ENCODE results near the gene CHD6.

Gene CHD6

DNA sequence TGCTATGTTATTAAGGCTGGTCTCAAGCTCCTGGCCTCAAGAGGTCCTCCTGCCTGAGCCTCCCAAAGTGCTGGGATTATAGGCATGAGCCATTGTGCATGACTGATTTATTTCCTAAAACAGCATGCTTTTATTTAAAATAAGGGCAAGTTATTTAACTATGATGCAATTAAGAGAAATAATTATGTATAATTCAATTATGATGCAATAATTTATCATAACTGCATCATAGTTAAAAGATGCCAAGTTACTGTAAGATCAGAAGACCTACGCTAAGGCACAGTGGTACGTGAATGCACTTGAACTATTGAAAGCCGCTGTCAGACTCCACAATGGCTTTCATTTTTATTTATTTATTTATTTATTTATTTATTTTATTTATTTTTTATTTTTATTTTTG is 227.3 kb downstream of the CHD6 start:
- DNase-seq = no peak

DNA sequence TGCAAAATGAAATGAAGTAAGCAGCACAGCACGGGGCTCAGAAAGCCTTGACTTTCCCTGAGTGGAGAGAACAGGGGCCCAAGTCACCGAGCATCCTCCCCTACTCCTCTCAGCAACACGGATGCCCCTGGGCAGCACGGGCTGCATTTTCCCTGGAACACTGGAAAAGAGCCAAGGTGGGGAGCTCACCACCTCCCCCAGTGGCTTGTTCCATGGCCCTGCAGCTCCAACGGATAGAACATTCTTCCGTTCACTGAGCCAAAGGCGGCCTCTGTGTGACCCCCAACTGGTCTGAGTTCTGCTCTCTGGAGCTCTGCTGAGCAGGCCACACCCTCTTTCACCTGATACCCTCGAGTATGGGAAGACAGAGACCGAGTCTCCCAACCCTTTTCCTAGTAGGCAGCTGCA is 230.7 kb downstream of the CHD6 start:
- no peak for DNase-seq

DNA sequence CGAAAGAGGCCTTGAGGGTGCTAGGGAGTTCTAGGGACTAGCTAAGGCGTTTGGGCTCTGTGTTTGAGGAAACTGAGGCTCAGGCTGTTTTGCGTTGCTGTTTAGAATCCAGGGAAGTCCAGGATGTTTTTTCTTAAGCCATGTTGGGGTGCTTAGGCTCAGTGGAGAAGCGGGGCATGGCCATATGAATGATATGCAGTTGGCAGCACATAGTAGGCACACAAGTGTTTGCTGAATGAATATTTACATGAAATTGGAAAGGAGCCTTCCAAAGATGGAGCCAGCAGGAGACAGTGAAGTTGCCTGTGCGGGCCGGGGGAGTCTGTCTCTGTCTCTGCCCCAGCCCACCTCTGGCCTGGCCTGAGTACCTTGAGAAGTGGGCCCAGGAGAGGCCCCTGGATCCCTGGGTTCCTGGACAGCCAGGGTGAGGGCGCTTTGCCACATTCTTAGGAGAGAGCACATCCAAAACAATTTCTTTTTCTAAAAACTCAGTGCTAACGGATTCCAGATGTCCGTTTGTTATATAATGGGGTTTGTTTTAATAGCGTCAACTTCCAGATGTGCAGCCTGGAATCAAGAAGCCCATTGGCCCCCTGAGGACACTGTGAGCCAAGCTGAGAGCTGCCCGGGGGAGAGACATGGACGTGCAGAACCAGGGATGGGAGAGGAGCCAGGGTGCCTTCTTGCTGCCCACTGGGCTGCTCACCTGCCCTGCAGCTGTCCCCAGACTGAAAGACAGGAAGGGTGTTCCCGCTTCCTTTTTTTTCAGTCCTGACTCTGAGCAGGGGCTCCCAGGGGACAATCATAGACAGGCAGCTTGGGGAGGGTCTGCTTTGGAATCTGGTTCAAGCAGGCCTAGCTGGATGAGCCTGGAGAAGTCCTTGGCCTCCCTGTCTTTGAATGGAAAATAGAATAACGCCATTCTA is 231.4 kb downstream of the CHD6 start:
- DNase-seq = no peak

DNA sequence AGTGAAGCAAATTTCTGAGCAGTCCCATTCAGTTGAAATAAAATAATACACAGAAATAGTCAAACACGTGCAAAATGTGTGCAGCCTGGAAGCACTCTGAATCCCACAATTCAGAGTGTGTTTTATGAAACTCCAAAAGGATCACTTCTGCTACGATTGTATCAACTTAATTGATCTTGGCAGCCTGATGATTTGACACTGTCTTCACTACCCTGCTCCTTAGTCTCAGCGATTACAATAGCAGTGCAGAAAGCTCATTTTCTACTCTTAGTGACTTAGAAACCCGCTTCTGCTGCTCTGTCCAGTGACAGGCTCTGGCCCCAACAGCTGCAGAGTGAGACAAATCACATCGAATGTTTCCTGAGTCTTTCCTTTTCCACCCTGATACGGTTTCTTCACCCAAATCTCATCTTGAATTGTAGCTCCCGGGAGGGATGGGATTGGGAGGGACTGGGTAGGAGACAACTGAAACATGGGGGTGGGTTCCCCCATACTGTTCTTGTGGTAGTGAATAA is 235.3 kb downstream of the CHD6 start:
- DNase-seq = no peak

DNA sequence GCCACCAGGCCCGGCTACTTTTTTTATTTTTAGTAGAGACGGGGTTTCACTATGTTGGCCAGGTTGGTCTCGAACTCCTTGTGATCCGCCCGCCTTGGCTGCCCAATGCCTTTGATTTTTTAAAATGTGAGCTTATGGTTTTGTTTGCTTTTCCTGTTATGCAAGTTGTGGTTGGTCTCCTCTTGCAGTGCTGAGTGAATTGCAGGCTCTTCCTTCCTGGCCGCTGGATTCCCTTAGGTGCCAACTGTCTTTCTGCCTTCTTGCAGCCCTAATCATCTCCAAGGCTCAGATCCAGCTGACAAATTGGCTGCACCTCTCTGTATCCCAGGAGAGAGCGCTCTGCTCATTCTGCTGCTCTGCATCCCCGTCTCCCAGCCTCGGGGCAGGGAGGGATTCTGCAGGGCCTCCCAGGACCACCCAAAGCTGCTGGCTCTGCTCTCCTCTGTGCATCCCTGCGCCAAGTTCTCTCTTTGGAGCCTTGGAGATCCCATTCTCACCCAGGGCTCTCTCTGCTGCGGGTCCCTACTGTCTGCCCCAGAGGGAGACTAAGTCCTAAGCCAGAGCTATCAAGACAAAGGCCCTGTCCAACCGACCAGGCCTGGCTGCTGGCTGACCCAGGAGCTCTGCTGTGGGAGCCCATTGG is 237.5 kb downstream of the CHD6 start:
- DNase-seq = no peak

DNA sequence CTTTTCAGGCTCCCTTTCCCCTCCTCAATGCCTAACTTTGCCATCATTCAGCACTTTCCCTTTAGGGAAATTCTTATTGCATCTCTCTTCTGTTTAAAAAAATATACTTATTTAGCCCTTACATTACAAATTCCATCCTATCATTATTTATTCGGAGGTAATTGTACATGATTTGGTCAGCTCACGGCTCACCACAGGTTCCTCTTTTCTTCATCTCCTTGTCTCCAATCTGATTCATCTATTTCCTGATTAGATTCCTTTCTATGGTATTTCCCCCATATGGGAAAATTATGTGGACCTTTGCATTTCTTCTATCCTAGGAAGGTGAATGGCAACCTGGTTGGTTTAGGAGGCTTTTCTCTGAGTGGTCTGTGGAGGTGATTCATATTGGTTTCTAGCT is 238.6 kb downstream of the CHD6 start:
- DNase-seq = no peak

DNA sequence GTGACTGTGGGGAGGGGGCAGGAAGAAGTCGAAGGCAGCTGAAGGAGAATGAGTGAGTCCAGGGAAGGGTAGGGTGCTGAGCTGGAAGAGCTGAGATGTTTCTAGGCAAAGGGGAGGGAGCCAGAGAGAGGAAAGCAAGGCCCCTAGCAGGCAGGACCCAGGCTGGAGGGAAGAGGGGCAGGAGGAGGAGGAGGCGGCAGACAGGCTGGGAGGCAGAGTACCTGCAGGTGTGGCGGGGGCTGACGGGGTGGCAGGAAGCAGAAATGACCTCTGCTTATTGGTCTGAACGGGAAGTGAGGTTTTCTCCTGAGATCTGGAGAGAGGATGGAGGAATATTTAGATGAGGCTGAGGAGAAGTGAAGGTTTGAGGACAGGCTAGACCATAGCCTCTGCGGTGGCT is 240.9 kb downstream of the CHD6 start:
- DNase-seq = no peak

DNA sequence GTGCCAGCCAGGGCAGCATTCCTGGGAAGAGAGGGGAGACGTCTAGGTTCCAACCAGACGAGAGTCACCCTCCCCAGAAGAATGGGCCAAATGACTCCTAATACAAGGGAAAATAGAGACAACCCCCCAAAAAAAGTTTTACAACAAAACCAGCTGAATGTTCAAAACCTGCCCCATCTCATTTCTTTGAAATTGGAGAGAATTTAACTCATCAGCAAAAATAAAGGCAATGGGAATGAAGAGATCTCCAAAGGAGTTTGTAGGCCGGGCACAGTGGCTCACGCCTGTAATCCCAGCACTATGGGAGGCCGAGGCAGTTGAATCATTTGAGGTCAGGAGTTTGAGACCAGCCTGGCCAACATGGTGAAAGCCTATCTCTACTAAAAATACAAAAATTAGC is 241.8 kb downstream of the CHD6 start:
- no peak for DNase-seq

DNA sequence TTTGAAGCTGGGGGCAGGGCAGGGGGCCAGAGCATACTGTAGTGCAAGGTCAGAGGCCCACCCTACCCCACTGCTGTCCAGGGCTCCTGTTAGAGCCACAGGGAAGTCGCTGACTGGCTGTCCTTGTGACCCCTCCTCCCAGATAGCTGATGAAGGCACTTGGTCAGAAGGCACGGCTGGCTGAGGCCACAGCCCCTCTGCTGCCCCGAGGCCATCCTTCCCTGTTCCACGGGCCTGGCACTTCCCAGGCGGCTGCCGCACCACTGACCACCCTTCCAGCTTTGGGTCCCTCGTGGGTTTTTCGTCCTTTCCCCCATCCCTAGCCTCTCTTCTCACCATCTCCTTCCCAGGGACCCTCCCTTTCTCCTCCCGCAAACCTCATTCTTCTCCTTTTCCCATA is 242.3 kb downstream of the CHD6 start:
- DNase-seq = no peak

DNA sequence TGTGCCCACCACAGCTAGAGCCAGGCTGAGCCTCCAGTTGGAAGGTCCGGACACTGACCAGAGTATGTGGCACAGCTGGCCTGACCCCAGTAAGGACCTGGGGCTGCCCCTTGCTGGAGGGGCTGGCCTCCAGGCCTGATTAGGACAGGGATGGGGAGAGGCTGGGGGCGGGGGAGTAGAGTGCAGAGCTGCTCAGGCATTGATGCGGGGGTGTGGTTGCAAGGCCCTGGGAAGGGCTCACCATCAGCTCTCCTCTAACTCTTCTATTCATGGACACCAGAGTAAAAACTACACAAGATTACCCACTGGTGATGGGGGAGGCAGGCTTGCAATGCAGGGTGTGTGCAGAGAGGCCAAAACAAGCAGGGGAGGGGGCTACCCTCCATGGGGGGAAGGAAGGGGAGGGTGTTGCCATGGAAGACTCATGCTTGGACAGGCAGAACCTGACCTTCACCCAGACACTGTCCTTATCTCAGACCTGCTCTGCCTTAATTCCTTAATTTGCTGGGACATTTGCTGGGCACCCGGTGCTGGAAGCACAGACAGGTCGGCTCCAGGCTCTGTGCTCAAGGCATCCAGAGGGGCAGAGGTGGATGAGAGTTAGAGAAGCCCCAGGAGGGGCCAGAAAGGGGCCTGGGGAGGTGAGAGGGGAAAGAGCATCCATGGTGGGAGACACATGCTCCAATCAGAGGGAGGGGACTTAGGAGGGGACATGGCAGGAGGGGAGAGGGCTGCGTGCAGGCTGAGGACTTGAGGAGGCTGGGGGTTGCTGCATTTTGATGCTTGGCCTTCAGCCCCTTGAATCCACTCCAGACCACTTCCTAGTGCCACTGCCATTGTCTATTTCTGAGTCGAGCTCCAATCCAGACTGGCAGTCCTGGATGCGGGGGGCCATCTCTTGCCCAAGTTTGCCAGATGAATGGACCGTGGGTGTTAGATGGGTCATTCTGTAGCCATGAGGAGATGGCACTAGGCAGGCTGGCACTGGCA is 244.0 kb downstream of the CHD6 start:
- DNase-seq = no peak

DNA sequence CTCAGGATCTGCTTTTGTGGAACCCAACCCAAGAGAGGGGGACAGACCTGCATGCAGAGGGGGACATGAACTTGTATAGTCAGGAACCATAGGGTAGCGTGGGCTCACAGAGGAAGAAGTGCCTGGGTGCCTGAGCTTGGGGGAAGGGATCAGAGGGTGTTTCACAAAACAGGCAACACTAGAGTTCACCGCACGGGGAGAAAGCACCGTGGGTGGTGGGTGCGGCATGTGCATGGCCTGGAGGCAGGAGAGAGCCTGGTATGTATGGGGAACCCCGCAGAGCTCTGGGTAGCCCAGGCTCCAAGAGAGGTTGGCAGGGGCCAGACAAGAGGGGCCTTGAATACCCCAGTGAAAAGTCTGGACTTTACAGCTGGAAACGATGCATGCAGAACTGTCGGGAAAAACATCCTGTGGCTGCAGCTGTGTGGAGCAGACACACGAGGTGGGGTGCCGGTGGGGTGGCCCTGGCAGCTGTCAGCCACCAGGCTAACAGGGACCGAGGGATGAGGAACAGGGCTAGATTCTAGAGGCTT is 244.9 kb downstream of the CHD6 start:
- no peak for DNase-seq

DNA sequence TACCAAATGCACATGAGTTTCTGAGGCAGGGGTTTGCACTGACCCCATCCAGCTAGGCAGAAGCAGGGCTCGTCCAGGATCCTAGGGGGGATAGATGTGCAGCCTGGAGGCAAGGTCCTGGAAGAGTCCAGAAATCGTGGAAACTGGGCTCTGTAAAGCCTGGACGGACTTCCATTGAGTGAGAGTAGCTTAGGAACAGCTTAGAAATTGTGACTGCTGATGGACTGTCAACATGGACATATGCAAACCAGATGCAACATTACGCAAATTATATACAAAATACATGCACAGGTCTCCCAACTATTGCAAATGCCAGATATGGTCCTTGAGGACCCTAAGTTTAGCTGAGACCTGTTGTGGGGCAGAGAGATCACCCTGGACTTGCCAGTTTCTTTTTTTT is 246.8 kb downstream of the CHD6 start:
- DNase-seq = no peak

DNA sequence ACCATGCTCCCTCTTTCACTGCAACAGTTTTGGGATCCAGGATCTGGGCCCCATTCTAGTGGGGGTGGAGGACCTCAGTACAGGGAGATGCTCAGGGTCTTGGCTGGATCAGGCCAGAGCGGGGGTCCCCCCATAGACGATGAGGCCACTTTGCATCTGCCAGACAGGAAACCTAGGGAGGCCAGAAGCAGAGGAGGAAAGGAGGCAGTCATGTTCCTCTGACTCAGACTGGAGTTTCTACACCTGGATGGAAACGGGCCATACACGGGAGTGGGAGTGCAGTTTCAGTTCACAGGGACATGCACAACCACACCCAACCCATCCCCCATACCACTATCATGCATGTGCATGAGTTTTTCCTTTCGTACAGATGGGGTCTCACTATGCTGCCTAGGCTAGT is 248.0 kb downstream of the CHD6 start:
- no peak for DNase-seq

DNA sequence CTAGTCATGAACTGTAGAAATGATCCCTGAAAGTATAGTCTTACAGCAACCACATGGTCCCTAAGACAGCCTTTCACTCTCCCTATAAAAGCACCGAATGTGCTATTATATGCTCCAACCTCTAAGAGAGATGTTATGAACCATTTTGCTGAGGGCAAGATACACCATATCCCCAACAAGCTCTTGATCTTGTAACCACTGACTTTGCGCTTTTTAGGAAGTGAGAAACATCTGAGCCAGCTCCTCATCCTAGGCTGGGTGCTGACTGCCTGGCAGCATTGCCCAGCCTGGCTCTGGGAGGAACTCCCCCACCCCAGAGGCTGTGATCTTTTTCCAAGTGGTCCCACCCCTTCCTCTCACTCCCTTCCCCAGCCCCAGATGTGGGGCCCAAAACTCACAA is 248.5 kb downstream of the CHD6 start:
- no peak for DNase-seq

DNA sequence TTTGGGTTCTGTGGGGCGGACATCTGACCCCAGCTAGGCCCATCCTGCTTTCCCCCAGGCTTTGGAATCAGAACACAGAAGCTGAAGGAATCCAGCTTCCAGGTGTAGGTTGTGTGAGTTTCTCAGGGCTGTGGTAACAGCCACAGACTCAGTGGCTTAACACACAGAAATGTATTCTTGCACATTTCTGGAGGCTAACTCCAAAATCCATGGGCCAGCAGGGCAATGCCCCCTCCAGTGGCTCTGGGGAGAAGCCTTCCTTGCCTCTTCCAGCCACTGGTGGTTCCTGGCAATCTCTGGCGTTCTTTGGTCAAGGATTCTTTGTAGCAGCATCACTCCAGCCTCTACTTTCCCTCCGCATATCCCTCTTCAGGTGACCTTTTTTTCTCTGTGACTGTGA is 250.2 kb downstream of the CHD6 start:
- DNase-seq = no peak

DNA sequence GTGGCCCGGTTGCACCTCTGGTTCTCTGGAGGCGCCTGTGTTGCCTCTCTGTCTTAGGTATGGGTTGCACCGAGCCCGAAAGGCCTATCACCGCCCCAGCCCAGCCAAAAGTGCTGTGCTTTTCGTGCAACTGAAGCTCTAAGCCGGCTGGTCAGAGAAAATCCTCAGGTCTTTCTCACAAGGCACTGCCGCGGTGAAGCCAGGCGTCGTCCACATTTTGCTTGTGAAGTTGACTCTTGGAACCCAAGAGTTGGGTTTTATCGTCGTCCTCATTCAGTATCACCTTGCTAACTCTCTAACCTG is 250.8 kb downstream of the CHD6 start:
- DNase-seq = no peak

DNA sequence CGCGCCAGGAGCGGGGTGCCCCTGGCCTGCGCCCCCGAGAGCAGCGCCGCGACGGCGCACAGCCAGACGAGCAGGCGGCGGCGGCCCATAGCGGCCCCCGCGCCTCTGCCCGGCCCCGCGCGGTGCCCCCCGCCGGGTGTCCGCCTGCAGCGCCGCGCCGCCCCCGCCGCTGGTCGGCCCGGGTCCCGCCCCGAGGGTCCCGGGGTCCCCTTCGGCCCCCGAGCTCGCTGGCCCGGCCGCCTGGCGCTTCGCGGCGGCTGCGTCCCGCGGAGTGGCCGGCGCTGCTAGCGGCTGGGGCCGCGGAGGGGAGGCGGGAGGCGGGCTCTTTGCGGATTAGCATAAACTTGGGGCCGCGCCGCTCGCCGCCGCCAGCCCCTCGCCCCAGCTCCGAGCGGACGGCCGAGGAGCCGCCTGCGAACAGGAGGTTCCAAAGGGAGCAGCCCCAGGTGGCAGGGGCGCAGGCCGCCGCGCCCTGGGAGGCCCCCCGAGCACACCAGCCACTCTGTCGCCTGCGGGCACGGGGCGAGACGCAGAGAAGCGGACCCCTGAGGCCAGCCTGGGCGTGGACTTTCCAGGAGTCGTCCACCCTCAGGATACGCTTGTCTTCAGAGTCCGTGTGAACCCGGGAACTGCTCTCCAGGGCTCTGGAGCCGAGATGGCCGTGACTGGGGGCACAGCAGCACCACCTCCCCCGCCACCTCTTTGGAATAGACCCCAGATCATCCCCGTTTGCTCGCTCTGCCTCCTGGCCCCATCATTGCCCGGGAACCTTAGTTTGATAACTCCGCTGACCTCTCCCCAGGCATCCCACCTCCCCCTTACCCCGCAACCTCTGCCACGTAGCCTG is 251.4 kb downstream of the CHD6 start, which contains the start of gene EMILIN3:
Gene EMILIN3 (minus strand): TSS at position 273 of the 847 bp plus-strand sequence. CDS start 184 bp downstream, at position 89.
- DNase-seq = no peak

DNA sequence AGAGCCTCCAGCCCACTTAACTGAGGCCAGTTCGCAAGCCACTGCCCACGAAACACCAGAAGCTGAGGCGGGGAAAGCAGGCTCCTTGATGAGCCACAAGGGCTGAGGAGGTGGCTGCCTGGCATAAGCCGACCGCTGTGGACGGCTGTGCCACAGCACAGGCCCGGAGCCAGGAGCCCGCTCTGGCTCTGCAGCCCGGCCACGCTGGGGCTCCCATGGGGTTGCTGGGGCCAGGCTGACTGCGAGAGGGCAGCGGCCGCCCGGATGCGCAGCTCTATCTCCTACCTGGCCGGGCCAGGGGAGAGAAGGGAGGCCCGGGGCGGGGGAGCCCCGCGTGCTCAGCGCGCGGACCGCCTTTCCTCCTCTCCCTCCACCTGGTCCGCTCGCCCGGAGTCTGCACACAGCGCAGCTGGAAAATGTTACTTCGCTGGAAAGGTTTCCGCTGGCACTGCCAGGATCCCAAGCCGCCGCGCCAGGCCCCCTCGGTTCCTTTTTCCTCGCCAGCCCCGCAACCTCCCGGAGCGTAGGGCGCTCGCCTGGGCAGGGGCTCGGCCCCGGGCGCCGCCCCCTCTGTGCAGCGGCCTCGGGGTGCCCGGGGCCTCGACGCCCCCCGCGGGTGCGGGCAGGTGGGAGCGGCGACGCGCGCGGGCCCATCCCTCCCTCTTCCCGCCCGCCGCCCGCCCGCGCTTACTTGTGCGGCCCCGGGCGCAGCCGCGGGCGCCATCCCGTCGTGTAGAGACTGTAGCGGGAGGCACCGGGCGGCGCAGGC is 252.2 kb downstream of the CHD6 start:
- no peak for DNase-seq

DNA sequence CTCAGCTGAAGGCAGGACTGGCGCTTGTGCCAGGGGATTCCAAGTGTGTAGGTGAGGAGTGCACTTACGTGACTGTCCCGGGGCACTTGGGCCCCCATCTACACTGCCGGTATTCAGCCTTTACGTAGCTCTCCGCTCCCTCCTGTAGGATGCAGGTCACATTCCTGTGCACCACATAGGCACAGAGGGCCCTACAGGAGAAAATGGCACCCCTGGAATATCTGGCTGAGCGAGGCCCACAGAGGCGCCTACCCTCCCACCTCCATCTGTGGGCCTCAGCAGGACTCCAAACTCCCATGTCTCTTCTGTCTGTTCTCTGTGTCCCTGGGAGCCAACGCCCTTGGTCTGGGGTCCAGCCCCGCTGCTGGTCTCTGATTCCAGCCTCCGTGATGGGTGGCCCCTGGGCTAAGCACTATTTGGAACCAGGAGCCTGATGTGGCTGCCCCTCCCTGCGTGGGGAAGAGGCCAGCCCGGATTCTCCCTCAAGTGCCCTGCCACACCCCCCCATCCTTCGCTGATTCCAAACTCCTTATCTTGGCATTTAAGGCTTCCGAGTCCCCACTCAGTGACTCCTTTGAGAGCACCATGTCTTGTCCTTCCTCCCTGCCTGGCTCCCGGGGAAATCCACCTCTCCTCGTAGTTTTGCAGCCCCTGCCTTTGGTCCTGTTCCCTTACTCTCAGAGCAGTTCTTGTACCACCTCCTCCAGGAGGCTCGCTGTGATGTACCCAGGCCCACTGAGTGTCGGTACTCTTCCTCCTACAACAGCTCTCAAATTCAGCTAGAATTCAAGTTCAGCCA is 253.0 kb downstream of the CHD6 start:
- DNase-seq = no peak

DNA sequence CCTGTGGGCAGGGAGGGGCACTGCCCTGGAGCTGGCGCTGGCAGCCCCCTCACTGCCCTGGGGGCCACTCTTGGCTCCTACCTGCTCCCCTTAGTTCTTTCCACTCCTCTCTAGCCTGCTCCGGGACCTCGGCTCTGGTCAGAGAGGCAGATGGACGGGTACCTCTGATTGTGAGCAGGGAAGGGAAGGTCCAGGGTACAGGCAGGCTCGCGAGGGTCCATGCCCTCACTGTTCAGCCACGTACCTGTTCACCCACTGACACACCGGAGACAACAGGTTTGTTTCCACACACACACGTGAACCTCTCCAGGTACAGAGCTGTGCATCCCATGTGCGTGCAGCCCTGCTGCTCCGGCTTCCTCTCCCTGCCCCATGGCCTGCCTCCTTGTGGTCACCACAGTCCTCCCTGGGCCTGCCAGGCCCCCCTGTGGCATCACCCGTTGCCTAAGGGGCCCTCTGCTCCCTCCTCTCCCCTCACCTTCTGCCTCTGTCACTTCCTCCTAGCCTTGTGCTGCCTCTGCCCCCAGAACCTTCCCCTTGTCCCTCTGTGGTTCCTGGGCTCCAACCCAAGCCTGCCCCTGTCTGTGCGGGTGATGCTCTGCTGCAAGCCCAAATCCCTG is 253.8 kb downstream of the CHD6 start:
- DNase-seq = no peak

Data from activated effector memory CD4-positive, alpha-beta T cell treated with Interleukin-2 at 50 U/mL for 16 hours (primary cell).